Adrenal gland (tissue), 5 donors: ENCODE measurements around the gene MED25.

Source experiments
- CTCF ChIP-seq, 6 experiments: fragments of 450-650 bp in 4 of 6; fragments of 200-600 bp in 2 of 6; sonication (generic) in 1 of 6; IDR thresholded peaks; 1 replicate in 5 of 6; 2 replicates in 1 of 6; pipeline versions ENCODE4 v1.5.1 to v1.8.0; 2016 to 2021; ENCODE audit warnings: antibody characterized with exemption in 6 of 6, mild to moderate bottlenecking in 2 of 6, moderate library complexity in 1 of 6
- POLR2A ChIP-seq, 2 donors: fragments of 450-650 bp; IDR thresholded peaks; one replicate each; pipeline ENCODE4 v1.6.1; 2017; ENCODE audit warnings: antibody characterized with exemption in 2 of 2, mild to moderate bottlenecking in 2 of 2, moderate library complexity in 1 of 2
- donor health status: DM: no; HTN: no; CAD: no.

GRCh38 chr19:49836176-49837008, 18.3 kb downstream of the MED25 start:
- TF ChIP-seq CTCF (IDR thresholded peaks at IDR 0.05) (no peak), POLR2A (IDR thresholded peaks at IDR 0.05) (no peak)
